ENCODE measurements around the gene OR3A2. TPM values are rescaled to one million over a fixed set of nuclear protein-coding genes. Genes with fewer than 3 reads are reported as not detected.
"Not testable (repeated sequence)": the region's sequence is repeated elsewhere in the genome, so short reads cannot be mapped to it uniquely, and the experiment has no call there.

Gene OR3A2
- total and polyA plus RNA-seq, 3 experiments from 2014 or later, result 0.46 to 6.7 (median 5.9) TPM

GRCh38 chr17:3401786-3402185, 15.7 kb upstream of the OR3A2 start:
- no peaks in the 10 kb centered on the region for H3K9me3 ChIP-seq (ENCODE audit: low read length)
- DNase-seq, result no peak
- Mint-ChIP-seq H3K4me1 (no peaks in the 10 kb centered on the region), H3K9me3 (peaks cover 0 to 6% (median 2%) of the 10 kb centered on the region in 5 donors), H3K4me3 (no peak overlapping the region), H3K36me3 (no peaks in the 10 kb centered on the region), H3K27ac (no peak overlapping the region), H3K27me3 (peaks cover 17 to 25% of the 10 kb centered on the region in 2 donors)
- H3K4me3 ChIP-seq (ENCODE audit: low read length), result no peak overlapping the region
- H3K36me3 ChIP-seq (ENCODE audit: insufficient read depth, low read length), result no peaks in the 10 kb centered on the region
- ChIA-PET POLR2A (no interaction called here), CTCF (no interaction called here)
- no peaks in the 10 kb centered on the region for H3K27me3 ChIP-seq (ENCODE audit: insufficient read depth, low read length, poor library complexity, severe bottlenecking)
- no peaks in the 10 kb centered on the region for H3K4me1 ChIP-seq (ENCODE audit: insufficient read depth, low read length)
- H3K27ac ChIP-seq (ENCODE audit: low read depth, low read length), result no peak overlapping the region

GRCh38 chr17:3400055-3400454, 13.9 kb upstream of the OR3A2 start:
- Mint-ChIP-seq H3K9me3 (peaks cover 0 to 2% (median 0%) of the 10 kb centered on the region in 5 donors), H3K4me3 (no peak overlapping the region), H3K27ac (no peak overlapping the region), H3K4me1 (no peaks in the 10 kb centered on the region), H3K27me3 (peaks cover 17 to 21% of the 10 kb centered on the region in 2 donors), H3K36me3 (no peaks in the 10 kb centered on the region)
- H3K4me3 ChIP-seq (ENCODE audit: low read length), result no peak overlapping the region
- H3K27me3 ChIP-seq (ENCODE audit: insufficient read depth, low read length, poor library complexity, severe bottlenecking), result no peaks in the 10 kb centered on the region
- POLR2A ChIA-PET, result no interaction called here
- no peaks in the 10 kb centered on the region for H3K36me3 ChIP-seq (ENCODE audit: insufficient read depth, low read length)
- H3K9me3 ChIP-seq (ENCODE audit: low read length), result no peaks in the 10 kb centered on the region
- no peak for DNase-seq
- H3K4me1 ChIP-seq (ENCODE audit: insufficient read depth, low read length), result no peaks in the 10 kb centered on the region
- CTCF ChIA-PET, result no interaction called here
- H3K27ac ChIP-seq (ENCODE audit: low read depth, low read length), result no peak overlapping the region

- Histone ChIP-seq H3K4me1 (ENCODE audit: insufficient read depth, low read length) (no peaks in the 10 kb centered on the region), H3K4me3 (ENCODE audit: low read length) (no peak within 1 kb of the TSS), H3K36me3 (ENCODE audit: insufficient read depth, low read length) (no peaks in the 10 kb centered on the region), H3K27ac (ENCODE audit: low read depth, low read length) (no peak within 1 kb of the TSS), H3K27me3 (ENCODE audit: insufficient read depth, low read length, poor library complexity, severe bottlenecking) (peaks cover 3% of the 10 kb centered on the region), H3K9me3 (ENCODE audit: low read length) (no peaks in the 10 kb centered on the region)
- Mint-ChIP-seq H3K36me3 (peaks cover 0 to 3% (median 0%) of the 10 kb centered on the region in 3 donors), H3K4me3 (no peak within 1 kb of the TSS), H3K27me3 (peaks cover 21 to 26% of the 10 kb centered on the region in 2 donors), H3K27ac (no peak within 1 kb of the TSS), H3K4me1 (no peaks in the 10 kb centered on the region), H3K9me3 (peaks cover 0 to 3% (median 2%) of the 10 kb centered on the region in 5 donors)
- ChIA-PET POLR2A (no interaction called here), CTCF (no interaction called here)
- no peak for DNase-seq
These were observed 12.2 kb upstream of the OR3A2 start, which contains the start of gene OR1E1 for GRCh38 chr17:3398310-3398709. Gene OR1E1 (minus strand): TSS chr17:3398410. CDS start chr17:3398410, 0 bp downstream.

- CTCF ChIA-PET; H3K27me3 ChIP-seq (ENCODE audit: insufficient read depth, low read length, poor library complexity, severe bottlenecking); H3K9me3 Mint-ChIP-seq; DNase-seq; H3K9me3 ChIP-seq (ENCODE audit: low read length); H3K4me3 ChIP-seq (ENCODE audit: low read length); H3K27ac Mint-ChIP-seq; H3K4me3 Mint-ChIP-seq; POLR2A ChIA-PET; H3K36me3 ChIP-seq (ENCODE audit: insufficient read depth, low read length); H3K27ac ChIP-seq (ENCODE audit: low read depth, low read length); H3K4me1 Mint-ChIP-seq; H3K36me3 Mint-ChIP-seq; H3K4me1 ChIP-seq (ENCODE audit: insufficient read depth, low read length): not testable (repeated sequence)
- peaks cover 21 to 23% of the 10 kb centered on the region in 2 donors for H3K27me3 Mint-ChIP-seq
These were observed 11.7 kb upstream of the OR3A2 start for GRCh38 chr17:3397801-3398200.

- no peak for DNase-seq
- CTCF ChIA-PET, result no interaction called here
- Mint-ChIP-seq H3K27ac (no peak overlapping the region), H3K9me3 (peaks cover 0 to 4% (median 2%) of the 10 kb centered on the region in 5 donors), H3K36me3 (peaks cover 0 to 3% (median 0%) of the 10 kb centered on the region in 3 donors), H3K4me1 (peaks cover 0 to 14% (median 5%) of the 10 kb centered on the region in 3 donors), H3K4me3 (no peak overlapping the region), H3K27me3 (peaks cover 21 to 40% of the 10 kb centered on the region in 2 donors)
- H3K9me3 ChIP-seq (ENCODE audit: low read length), result no peaks in the 10 kb centered on the region
- H3K36me3 ChIP-seq (ENCODE audit: insufficient read depth, low read length), result no peaks in the 10 kb centered on the region
- H3K27ac ChIP-seq (ENCODE audit: low read depth, low read length), result no peak overlapping the region
- no peaks in the 10 kb centered on the region for H3K4me1 ChIP-seq (ENCODE audit: insufficient read depth, low read length)
- peaks cover 3% of the 10 kb centered on the region for H3K27me3 ChIP-seq (ENCODE audit: insufficient read depth, low read length, poor library complexity, severe bottlenecking)
- POLR2A ChIA-PET, result no interaction called here
- no peak overlapping the region for H3K4me3 ChIP-seq (ENCODE audit: low read length)
These were observed 3.7 kb upstream of the OR3A2 start for GRCh38 chr17:3389791-3390190.

GRCh38 chr17:3381957-3382356, 4.2 kb downstream of the OR3A2 start:
- H3K9me3 Mint-ChIP-seq, result peaks cover 0 to 2% (median 0%) of the 10 kb centered on the region in 5 donors
- DNase-seq, result no peak
- H3K4me3 ChIP-seq (ENCODE audit: low read length), result no peak overlapping the region
- H3K36me3 Mint-ChIP-seq, result peaks cover 0 to 16% (median 4%) of the 10 kb centered on the region in 3 donors
- no peaks in the 10 kb centered on the region for H3K9me3 ChIP-seq (ENCODE audit: low read length)
- ChIA-PET CTCF (no interaction called here), POLR2A (no interaction called here)
- peaks cover 0 to 13% (median 4%) of the 10 kb centered on the region in 3 donors for H3K4me1 Mint-ChIP-seq
- no peak overlapping the region for H3K4me3 Mint-ChIP-seq
- no peak overlapping the region for H3K27ac Mint-ChIP-seq
- H3K36me3 ChIP-seq (ENCODE audit: insufficient read depth, low read length), result no peaks in the 10 kb centered on the region
- H3K27me3 ChIP-seq (ENCODE audit: insufficient read depth, low read length, poor library complexity, severe bottlenecking), result no peaks in the 10 kb centered on the region
- H3K27me3 Mint-ChIP-seq, result peaks cover 28 to 57% of the 10 kb centered on the region in 2 donors
- H3K27ac ChIP-seq (ENCODE audit: low read depth, low read length), result no peak overlapping the region
- H3K4me1 ChIP-seq (ENCODE audit: insufficient read depth, low read length), result no peaks in the 10 kb centered on the region

- no peaks in the 10 kb centered on the region for H3K4me1 Mint-ChIP-seq
- H3K4me3 Mint-ChIP-seq, result no peak overlapping the region
- peaks cover 24 to 40% of the 10 kb centered on the region in 2 donors for H3K27me3 Mint-ChIP-seq
- H3K27ac Mint-ChIP-seq, result no peak overlapping the region
- no peak for DNase-seq
- H3K9me3 Mint-ChIP-seq, result peaks cover 10 to 17% (median 13%) of the 10 kb centered on the region in 5 donors
- no peaks in the 10 kb centered on the region for H3K4me1 ChIP-seq (ENCODE audit: insufficient read depth, low read length)
- H3K9me3 ChIP-seq (ENCODE audit: low read length), result no peaks in the 10 kb centered on the region
- ChIA-PET CTCF (no interaction called here), POLR2A (no interaction called here)
- peaks cover 0 to 19% (median 4%) of the 10 kb centered on the region in 3 donors for H3K36me3 Mint-ChIP-seq
- H3K27ac ChIP-seq (ENCODE audit: low read depth, low read length), result no peak overlapping the region
- H3K4me3 ChIP-seq (ENCODE audit: low read length), result no peak overlapping the region
- no peaks in the 10 kb centered on the region for H3K27me3 ChIP-seq (ENCODE audit: insufficient read depth, low read length, poor library complexity, severe bottlenecking)
- no peaks in the 10 kb centered on the region for H3K36me3 ChIP-seq (ENCODE audit: insufficient read depth, low read length)
These were observed 7.8 kb downstream of the OR3A2 start for GRCh38 chr17:3378321-3378720.

GRCh38 chr17:3371167-3371566, 14.9 kb downstream of the OR3A2 start:
- CTCF ChIA-PET; POLR2A ChIA-PET; H3K36me3 ChIP-seq (ENCODE audit: insufficient read depth, low read length); H3K4me3 ChIP-seq (ENCODE audit: low read length); H3K9me3 ChIP-seq (ENCODE audit: low read length); H3K4me1 ChIP-seq (ENCODE audit: insufficient read depth, low read length); H3K4me1 Mint-ChIP-seq; H3K27ac Mint-ChIP-seq; H3K27me3 ChIP-seq (ENCODE audit: insufficient read depth, low read length, poor library complexity, severe bottlenecking); H3K27ac ChIP-seq (ENCODE audit: low read depth, low read length); H3K4me3 Mint-ChIP-seq; DNase-seq: not testable (repeated sequence)
- Mint-ChIP-seq H3K9me3 (peaks cover 18 to 38% (median 33%) of the 10 kb centered on the region in 5 donors), H3K27me3 (peaks cover 20 to 31% of the 10 kb centered on the region in 2 donors), H3K36me3 (peaks cover 0 to 12% (median 0%) of the 10 kb centered on the region in 3 donors)

- Mint-ChIP-seq H3K27me3 (peaks cover 31 to 44% of the 10 kb centered on the region in 2 donors), H3K36me3 (peaks cover 0 to 24% (median 2%) of the 10 kb centered on the region in 3 donors), H3K9me3 (peaks cover 4 to 45% (median 33%) of the 10 kb centered on the region in 5 donors)
- CTCF ChIA-PET; H3K27me3 ChIP-seq (ENCODE audit: insufficient read depth, low read length, poor library complexity, severe bottlenecking); H3K9me3 ChIP-seq (ENCODE audit: low read length); H3K4me3 Mint-ChIP-seq; H3K27ac Mint-ChIP-seq; H3K36me3 ChIP-seq (ENCODE audit: insufficient read depth, low read length); H3K4me1 ChIP-seq (ENCODE audit: insufficient read depth, low read length); DNase-seq; POLR2A ChIA-PET; H3K4me3 ChIP-seq (ENCODE audit: low read length); H3K4me1 Mint-ChIP-seq; H3K27ac ChIP-seq (ENCODE audit: low read depth, low read length): not testable (repeated sequence)
These were observed 43.3 kb downstream of the OR3A2 start for GRCh38 chr17:3342782-3343181.
